ENCODE measurements around the gene FBF1. TPM values are rescaled to one million over a fixed set of nuclear protein-coding genes. Genes with fewer than 3 reads are reported as not detected.

The FBF1 gene
- total and polyA plus RNA-seq, 2 of the 8 experiments (the other 6 are each of a cell fraction or from before 2014, with no cell fraction given): 8.1 to 13.1 TPM

DNA sequence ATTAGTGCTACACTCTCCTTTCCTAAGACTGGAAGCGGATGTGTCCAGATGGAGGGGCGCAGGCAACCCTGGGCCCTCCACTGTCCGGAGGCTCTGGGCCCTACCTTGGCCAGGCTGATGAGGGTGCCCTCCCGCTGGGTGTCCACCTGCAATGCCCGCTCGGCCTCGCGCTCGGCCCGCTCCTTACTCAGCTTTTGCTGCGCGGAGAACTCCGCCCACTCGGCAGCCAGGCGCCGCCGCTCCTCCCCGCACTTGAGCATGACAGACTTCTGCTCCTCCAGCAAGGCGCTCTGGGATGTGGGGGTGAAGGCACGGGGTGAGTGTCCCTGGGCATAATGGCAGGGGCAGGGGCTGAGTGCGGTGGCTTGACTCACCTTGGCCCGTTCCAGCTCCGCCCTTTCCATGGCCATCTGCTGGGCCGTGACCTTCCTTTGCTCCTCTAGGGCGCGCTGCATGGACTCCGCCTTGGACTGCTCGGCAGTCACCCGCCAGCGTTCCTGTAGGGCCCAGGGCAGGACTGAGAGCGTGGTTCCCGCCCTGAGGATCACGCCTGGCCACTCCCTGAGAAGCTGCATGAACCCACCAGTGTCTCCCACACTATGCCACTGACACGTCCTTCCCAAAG, 26.1 kb downstream of the FBF1 start (continued):
- TF ChIP-seq RNF2 (IDR thresholded peaks at IDR 0.05; ENCODE audit: borderline replicate concordance, low read depth, low read length, missing control alignments, poor library complexity, severe bottlenecking) (no peak), BRCA1 (IDR thresholded peaks at IDR 0.05; ENCODE audit: low read depth, low read length) (no peak)
